Smooth muscle cell (in vitro differentiated cells): ENCODE measurements around the gene DLG1. TPM values are rescaled to one million over a fixed set of nuclear protein-coding genes. Genes with fewer than 3 reads are reported as not detected.

Experiments
- DNase-seq: peaks from one replicate; lab custom pipeline; 2025; ENCODE audit not compliant: unreplicated experiment; lab: John Stamatoyannopoulos, UW
- H2AFZ ChIP-seq: fragments of 200-600 bp; sonication (generic); 2 replicates; pipeline ENCODE4 v1.6.0; 2016; ENCODE audit warnings: antibody characterized with exemption, low read depth, mild to moderate bottlenecking
- H3F3A ChIP-seq: fragments of 200-600 bp; sonication (generic); 2 replicates; pipeline ENCODE4 v1.6.0; 2017; ENCODE audit warnings: antibody characterized with exemption, low read depth
- H3K27ac ChIP-seq: fragments of 200-600 bp; sonication (generic); 2 replicates; pipeline ENCODE4 v1.5.1; 2016; ENCODE audit warnings: low read depth, mild to moderate bottlenecking
- H3K27me3 ChIP-seq: fragments of 200-600 bp; sonication (generic); 2 replicates; pipeline ENCODE4 v1.6.1; 2016; ENCODE audit warnings: low read depth, mild to moderate bottlenecking
- H3K36me3 ChIP-seq: fragments of 200-600 bp; sonication (generic); 2 replicates; pipeline ENCODE4 v1.5.1; 2016; ENCODE audit warnings: low read depth
- H3K4me1 ChIP-seq: fragments of 200-600 bp; sonication (generic); 2 replicates; pipeline ENCODE4 v1.5.1; 2016; ENCODE audit warnings: low read depth
- H3K4me2 ChIP-seq: fragments of 200-600 bp; sonication (generic); 2 replicates; pipeline ENCODE4 v1.6.0; 2016; ENCODE audit warnings: mild to moderate bottlenecking
- H3K4me3 ChIP-seq: fragments of 200-600 bp; sonication (generic); 2 replicates; pipeline ENCODE4 v1.5.1; 2016; ENCODE audit warnings: mild to moderate bottlenecking
- H3K79me2 ChIP-seq: fragments of 200-600 bp; sonication (generic); 2 replicates; pipeline ENCODE4 v1.6.0; 2016; ENCODE audit warnings: low read depth, mild to moderate bottlenecking
- H3K9ac ChIP-seq: fragments of 200-600 bp; sonication (generic); 2 replicates; pipeline ENCODE4 v1.6.0; 2016; ENCODE audit warnings: low read depth
- H3K9me3 ChIP-seq: fragments of 200-600 bp; sonication (generic); replicated peaks from 2 replicates; pipeline ENCODE4 v1.5.1; 2016; ENCODE audit warnings: low read depth
- H4K20me1 ChIP-seq: fragments of 200-600 bp; sonication (generic); 2 replicates; pipeline ENCODE4 v1.6.0; 2016; ENCODE audit warnings: low read depth
- CTCF ChIP-seq: fragments of 200-600 bp; sonication (generic); IDR thresholded peaks from 2 replicates; pipeline ENCODE4 v1.5.1; 2017; ENCODE audit warnings: borderline replicate concordance, mild to moderate bottlenecking, antibody characterized with exemption; ENCODE audit not compliant: insufficient read depth, poor library complexity, severe bottlenecking
- WGBS: methylation state at CpG from one replicate; pipeline ENCODE4 v1.1.7; 2016; ENCODE audit warnings: low lambda C conversion rate; 5-methylcytosine and 5-hydroxymethylcytosine counted together
- polyA plus RNA-seq: library from polyadenylated mRNA; unstranded; fragments of >200 nt; fragmentation: Nextera tagmentation; extraction: Ambion mirVana; gene quantifications from 2 replicates; pipeline ENCODE4 v1.2.1, GENCODE V29; 2016
- total RNA-seq: library from RNA; depleted of rRNA; stranded (reverse); fragments of >200 nt; gene quantifications from 2 replicates; pipeline ENCODE4 v1.2.3, GENCODE V29; 2014

The DLG1 gene
- total and polyA plus RNA-seq, 2 experiments from 2014 or later = 23.5 to 69.0 TPM

GRCh38 chr3:197285557-197285956, 12.9 kb downstream of the DLG1 start:
- no peak for TF ChIP-seq CTCF
- no peak overlapping the region for H3K4me2 ChIP-seq

GRCh38 chr3:197283045-197283444, 15.4 kb downstream of the DLG1 start:
- no peak overlapping the region for H3K9ac ChIP-seq
- H3K27ac ChIP-seq = no peak overlapping the region
- no peak for DNase-seq
- H3K9me3 ChIP-seq = no peaks in the 10 kb centered on the region
- peaks cover 9% of the 10 kb centered on the region for H3K36me3 ChIP-seq
- no peaks in the 10 kb centered on the region for H3K27me3 ChIP-seq
- TF ChIP-seq CTCF = no peak
- no peak overlapping the region for H3K4me2 ChIP-seq
- H3K4me3 ChIP-seq = no peak overlapping the region
- H2AFZ ChIP-seq = no peak overlapping the region
- WGBS = 84% methylated on average over 2 of the region's 2 CpGs
- no peaks in the 10 kb centered on the region for H3K4me1 ChIP-seq
- peaks cover 97% of the 10 kb centered on the region for H3K79me2 ChIP-seq
- no peaks in the 10 kb centered on the region for H3F3A ChIP-seq
- peaks cover 75% of the 10 kb centered on the region for H4K20me1 ChIP-seq

More at GRCh38 chr3:197285557-197285956, 12.9 kb downstream of the DLG1 start:
- H3F3A ChIP-seq = no peaks in the 10 kb centered on the region
- peaks cover 92% of the 10 kb centered on the region for H3K79me2 ChIP-seq
- no peak overlapping the region for H2AFZ ChIP-seq
- no peaks in the 10 kb centered on the region for H3K9me3 ChIP-seq
- WGBS = 97% methylated on average over 2 of the region's 2 CpGs
- DNase-seq = no peak
- H3K4me3 ChIP-seq = no peak overlapping the region
- H3K4me1 ChIP-seq = no peaks in the 10 kb centered on the region
- H4K20me1 ChIP-seq = peaks cover 78% of the 10 kb centered on the region
- no peaks in the 10 kb centered on the region for H3K27me3 ChIP-seq
- H3K36me3 ChIP-seq = peaks cover 13% of the 10 kb centered on the region
- no peak overlapping the region for H3K27ac ChIP-seq
- H3K9ac ChIP-seq = no peak overlapping the region

- Histone ChIP-seq H2AFZ (no peak overlapping the region), H3K27me3 (no peaks in the 10 kb centered on the region), H3K9me3 (no peaks in the 10 kb centered on the region), H3K4me3 (no peak overlapping the region), H3K79me2 (peaks cover 95% of the 10 kb centered on the region), H3F3A (no peaks in the 10 kb centered on the region), H3K4me2 (no peak overlapping the region), H3K4me1 (no peaks in the 10 kb centered on the region), H3K27ac (no peak overlapping the region), H3K36me3 (peaks cover 9% of the 10 kb centered on the region), H4K20me1 (peaks cover 73% of the 10 kb centered on the region), H3K9ac (no peak overlapping the region)
- 100% methylated on average over 1 of the region's 1 CpG for WGBS
- no peak for TF ChIP-seq CTCF
- no peak for DNase-seq
Observed at GRCh38 chr3:197281849-197282248, 16.6 kb downstream of the DLG1 start.

- Histone ChIP-seq H3K4me1 (no peaks in the 10 kb centered on the region), H3K27me3 (no peaks in the 10 kb centered on the region), H3K4me3 (no peak overlapping the region), H3K36me3 (peaks cover 9% of the 10 kb centered on the region), H3K79me2 (peaks cover 95% of the 10 kb centered on the region), H3K27ac (no peak overlapping the region), H2AFZ (no peak overlapping the region), H3K9ac (no peak overlapping the region), H3F3A (no peaks in the 10 kb centered on the region), H4K20me1 (peaks cover 77% of the 10 kb centered on the region), H3K9me3 (no peaks in the 10 kb centered on the region), H3K4me2 (no peak overlapping the region)
- DNase-seq = no peak
- TF ChIP-seq CTCF = no peak
Observed at GRCh38 chr3:197280156-197280555, 18.3 kb downstream of the DLG1 start.
